HG03565 (cell line): ENCODE data around the gene GBP3.
"Not testable (repeated sequence)": the region's sequence is repeated elsewhere in the genome, so short reads cannot be mapped to it uniquely, and the experiment has no call there.

Experiments
- ATAC-seq: cut with Tn5 transposase; IDR thresholded peaks from one replicate; pipeline ENCODE4 v1.9.1; 2021; ENCODE audit warnings: mild to moderate bottlenecking, moderate library complexity; ENCODE audit not compliant: unreplicated experiment

The GBP3 gene

DNA sequence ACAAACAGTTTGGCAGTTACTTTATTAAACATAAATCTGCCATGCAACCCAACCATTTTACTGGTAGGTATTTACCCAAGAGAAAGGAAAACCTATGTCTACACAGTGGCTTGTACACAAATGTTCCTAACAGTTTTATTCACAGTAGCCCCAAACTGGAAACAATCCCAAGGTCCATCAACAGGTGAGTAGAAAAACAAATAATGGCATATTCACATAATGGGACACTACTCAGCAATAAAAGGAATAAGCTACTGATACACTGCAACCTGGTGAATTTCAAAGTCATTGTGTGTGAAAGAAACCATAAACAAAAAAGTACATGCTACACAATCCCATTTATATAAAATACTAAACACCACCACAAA lies 42.9 kb downstream of the GBP3 start:
- ATAC-seq: no peak

DNA sequence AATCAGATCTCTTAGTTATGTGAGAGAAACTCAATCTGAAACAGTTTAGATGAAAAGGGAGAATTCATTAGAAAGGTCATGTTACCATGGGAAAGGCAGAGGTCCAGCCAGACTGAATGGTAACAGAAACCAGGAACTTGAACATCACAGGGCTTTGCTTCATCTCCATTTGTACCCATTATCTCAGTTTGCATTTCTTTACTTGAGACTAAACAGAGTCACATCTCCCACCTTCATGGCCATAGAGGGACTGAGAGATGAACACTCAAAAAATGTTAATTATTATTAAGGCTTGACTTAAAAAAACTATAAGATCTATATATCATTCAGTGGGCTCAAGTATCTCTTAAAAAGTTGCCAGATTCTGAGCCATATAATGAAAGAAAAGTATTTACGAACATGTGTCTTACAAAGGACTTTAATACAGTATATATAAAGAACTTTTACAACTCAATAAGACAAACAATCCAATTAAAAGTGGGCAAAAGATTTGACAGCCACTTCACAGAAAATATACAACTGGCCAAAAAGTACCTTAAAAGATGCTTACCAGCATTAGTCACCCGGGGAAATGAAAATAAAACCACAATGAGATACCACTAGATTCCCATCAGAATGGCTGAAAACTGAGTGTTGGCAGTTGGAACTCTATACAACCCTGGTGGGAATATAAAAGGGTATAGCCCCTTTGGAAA lies 43.5 kb downstream of the GBP3 start:
- ATAC-seq: no peak

DNA sequence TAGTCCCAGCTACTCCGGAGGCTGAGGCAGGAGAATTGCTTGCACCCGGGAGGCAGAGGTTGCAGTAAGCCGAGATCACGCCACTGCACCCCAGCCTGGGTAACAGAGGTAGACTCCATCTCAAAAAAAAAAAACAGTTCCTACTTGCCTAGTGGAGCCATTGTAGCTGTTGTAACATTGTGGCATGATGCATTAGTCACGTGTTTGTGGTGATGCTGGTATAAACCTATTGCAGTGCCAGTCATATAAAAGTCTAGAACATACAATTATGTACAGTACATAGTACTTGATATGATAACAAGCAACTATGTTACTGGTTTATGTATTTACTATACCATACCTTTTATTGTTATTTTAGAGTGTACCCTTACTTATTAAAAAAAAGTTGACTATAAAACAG lies 46.4 kb downstream of the GBP3 start:
- no peak for ATAC-seq

DNA sequence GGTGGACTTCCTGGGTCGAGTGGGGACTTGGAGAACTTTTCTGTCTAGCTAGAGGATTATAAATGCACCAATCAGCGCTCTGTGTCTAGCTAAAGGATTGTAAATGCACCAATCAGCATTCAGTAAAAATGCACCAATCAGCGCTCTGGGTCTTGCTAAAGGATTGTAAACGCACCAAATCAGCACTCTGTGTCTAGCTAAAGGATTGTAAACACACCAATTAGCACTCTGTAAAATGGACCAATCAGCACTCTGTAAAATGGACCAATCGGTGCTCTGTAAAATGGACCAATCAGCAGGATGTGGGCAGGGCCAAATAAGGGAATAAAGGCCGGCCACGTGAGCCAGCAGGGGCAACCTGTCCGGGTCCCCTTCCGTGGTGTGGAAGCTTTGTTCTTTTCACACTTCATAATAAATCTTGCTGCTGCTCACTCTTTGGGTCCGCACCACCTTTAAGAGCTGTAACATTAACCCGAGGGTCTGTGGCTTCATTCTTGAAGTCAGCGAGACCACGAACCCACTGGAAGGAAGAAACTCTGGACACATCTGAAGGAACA lies 48.0 kb downstream of the GBP3 start:
- ATAC-seq: not testable (repeated sequence)

DNA sequence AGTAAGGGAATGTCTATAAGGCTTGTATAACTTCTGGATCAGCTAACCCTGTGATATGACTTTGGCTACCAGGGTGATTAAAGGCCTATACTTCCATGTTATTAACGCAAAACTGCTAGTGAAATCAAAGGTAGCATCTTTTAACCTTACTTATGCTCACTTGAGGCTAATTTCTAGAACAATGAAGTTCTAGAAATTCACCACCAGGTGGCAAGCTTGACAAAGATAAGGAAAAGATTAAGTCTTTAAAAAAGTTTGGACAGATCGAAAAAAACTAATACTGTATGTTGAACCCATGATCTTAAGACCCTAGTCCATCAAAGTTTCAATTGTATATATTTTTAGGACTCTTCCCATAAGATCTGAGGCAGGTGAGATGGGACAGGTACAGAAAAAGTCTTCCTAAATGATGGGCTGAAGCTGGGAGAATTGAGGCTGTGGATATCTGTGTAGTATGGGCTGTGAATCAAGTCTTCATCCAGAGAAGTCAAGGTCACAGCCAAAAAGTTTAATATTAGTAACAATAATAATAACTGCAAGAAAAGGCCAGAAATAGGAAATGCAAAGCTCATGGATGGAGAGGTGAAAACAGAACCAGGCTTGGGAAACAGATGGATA lies 49.0 kb downstream of the GBP3 start:
- no peak for ATAC-seq

DNA sequence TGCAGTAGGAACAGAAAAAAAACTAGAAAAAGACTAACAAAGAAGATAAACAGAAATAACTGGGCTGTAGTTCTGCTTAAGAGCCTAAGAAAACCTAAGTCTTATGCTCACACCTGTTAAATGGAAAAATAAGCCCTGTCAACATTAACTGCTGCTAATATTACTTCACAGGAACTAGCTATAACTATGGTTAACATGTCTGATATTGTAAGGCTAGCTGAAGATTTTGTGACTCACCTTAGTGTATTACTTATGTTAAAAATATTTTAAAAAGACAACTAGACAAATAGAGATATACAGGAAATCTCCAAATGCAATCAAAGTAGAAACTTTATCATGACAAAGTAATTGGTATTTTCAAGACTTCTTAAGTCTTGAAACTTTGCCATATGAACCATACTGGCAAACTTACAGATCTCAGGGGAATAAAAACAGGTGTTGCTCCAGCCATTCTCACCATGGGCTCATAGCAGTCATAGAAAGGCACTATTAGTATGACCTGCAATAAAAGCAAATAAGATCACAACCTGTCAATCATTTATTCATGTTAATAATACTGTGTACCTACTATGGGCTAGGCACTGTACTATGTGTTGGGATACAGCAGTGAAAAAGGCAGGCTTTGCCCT lies 60.9 kb downstream of the GBP3 start:
- no peak for ATAC-seq

DNA sequence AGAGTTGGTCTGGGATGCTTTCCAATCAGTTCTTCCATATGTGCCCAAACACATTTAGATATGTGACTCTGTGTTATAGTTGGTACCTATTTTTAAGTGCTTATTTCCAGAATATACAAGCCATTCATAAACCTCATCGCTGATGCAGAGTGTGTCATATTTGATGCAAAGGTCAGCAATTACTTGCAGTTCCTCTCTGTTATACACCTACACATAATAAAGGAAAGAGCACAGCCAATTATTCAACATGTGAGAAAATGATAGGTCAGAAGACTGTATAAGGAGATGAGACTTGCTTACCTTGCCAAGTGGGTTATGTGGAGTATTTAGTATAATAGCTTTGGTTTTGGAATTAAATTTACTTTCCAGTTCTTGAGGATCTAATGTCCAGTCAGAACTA lies 61.6 kb downstream of the GBP3 start:
- no peak for ATAC-seq
